HG02623 (cell line): ENCODE measurements around the gene XDH.

Experiments used
- ATAC-seq: cut with Tn5 transposase; IDR thresholded peaks from one replicate; pipeline ENCODE4 v1.9.1; 2021; ENCODE audit warnings: moderate library complexity; ENCODE audit not compliant: unreplicated experiment

XDH gene

GRCh38 chr2:31414601-31415241, at the start of gene XDH:
XDH (minus strand) TSS chr2:31414742; CDS start chr2:31414666, 76 bp downstream.
- ATAC-seq, result no peak

GRCh38 chr2:31457651-31458050, 43.1 kb upstream of the XDH start:
- no peak for ATAC-seq

DNA sequence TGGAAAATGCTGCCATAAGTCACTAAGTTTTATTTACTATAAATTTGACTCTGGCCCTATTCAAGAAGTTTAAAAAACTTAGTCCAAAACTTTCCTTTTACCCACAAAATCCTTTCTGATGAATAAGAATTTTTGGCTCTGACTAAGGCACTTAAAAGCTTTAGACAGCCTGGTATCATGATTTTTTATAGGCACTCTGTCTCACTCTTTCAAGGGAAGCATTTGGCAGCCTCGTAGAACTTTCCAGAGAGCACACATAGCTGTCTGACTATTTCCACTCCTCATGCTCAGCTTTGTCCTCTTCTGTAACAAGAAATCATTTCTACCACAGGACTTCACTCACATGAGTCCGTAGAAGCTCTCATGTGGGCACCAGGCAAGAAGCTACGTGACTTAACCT, 32.3 kb upstream of the XDH start:
- ATAC-seq, result no peak

- no peak for ATAC-seq
These were observed 27.8 kb upstream of the XDH start for GRCh38 chr2:31442376-31442775.

- ATAC-seq, result no peak
These were observed 26.2 kb upstream of the XDH start for GRCh38 chr2:31440764-31441163.

- no peak for ATAC-seq
These were observed 20.4 kb upstream of the XDH start for GRCh38 chr2:31434911-31435310.

- ATAC-seq, result no peak
These were observed 19.0 kb upstream of the XDH start for GRCh38 chr2:31433541-31433940.

DNA sequence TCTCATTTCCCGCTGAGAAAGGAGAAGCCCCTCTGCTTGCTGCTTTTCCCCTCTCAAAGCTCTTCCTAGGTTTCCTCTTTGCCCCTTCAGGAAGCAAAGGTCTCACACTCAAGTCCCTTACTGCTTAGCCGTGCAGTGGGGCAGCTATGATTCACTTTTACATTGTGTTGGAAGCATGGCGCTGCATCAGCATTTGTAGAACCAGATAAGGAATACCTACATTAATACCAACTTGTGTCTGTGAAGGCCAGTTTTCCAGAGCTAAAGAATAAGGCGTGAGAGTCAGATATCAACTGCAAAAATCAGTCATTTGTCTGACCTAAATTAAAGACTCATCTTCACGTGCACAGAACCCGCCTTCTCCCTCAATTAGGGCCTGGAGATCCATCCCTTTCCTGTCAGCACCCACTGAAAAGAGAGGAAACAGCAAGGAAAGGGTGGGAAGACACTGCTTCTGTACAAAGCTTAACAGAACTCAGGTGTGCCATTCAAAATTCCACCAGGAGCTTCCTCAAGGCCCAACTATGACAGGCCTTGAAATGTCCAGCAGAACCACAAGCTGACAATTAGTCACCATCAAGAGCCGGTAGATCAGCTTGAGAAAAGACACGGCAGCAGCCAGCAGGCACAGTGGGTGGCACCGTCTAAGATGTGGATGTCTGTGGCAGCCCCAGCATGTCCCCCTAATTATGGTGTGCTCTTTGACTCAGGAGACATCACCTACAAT, 16.1 kb upstream of the XDH start:
- ATAC-seq, result no peak

- no peak for ATAC-seq
These were observed 15.4 kb upstream of the XDH start for GRCh38 chr2:31429759-31430438.

DNA sequence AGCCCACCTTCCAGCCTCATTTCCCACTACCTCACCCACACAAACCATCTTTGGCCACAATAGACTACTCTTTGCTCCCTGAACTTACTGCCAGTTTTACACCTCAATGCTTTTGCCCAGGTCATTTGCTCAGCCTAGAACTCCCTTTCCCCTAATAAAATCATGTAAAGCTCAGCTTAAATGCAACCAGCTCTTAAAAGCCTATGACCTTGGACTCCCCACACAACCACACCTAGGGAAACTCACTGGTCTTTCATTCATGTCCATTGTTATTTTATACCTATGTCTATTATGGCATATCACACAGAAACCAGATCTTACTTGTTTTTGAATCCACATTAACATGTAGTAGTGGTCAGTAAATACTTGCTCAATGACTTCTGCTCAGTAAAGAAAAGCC, 14.5 kb upstream of the XDH start:
- no peak for ATAC-seq

- ATAC-seq, result no peak
These were observed 13.5 kb upstream of the XDH start for GRCh38 chr2:31428001-31428418.

DNA sequence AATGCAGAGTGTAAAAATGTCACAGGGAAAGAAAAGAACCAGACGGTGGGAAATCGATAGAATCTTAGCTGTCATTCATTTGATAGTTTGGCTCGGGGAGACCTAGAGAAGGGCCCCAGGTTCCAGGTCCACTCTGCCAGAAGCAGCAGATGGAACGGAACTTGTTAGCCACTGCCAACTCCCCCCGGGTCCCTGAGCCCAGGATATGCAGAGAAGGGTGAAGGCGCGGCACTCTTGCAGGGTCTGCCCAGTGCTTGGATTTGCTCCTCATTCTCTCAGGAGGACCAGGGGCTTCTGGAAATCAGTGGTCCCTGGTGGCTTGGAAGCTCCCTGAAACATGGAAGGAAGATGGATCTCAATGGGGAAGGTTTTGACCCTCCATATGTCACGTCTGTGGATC, 11.6 kb upstream of the XDH start:
- ATAC-seq, result no peak

GRCh38 chr2:31421634-31422033, 7.1 kb upstream of the XDH start:
- no peak for ATAC-seq

- no peak for ATAC-seq
These were observed 6.4 kb upstream of the XDH start for GRCh38 chr2:31420936-31421335.

DNA sequence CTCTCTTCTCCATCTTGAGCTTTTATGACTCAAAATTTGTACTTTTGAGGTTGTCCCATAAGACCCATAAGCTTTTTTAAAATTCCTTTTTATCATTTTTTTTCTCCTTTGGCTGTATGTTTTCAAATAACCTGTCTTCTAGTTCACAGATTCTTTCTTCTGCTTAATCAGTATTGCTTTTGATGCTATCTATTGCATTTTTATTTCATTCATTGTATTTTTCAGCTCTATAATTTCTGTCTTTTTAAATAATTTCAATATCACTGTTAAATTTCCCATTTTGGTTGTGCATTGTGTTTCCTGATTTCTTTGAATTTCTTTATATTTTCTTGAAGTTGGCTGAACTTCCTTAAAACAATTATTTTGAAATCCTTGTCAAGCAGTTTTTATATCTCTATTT, 4.8 kb upstream of the XDH start:
- no peak for ATAC-seq

- no peak for ATAC-seq
These were observed 879 bp upstream of the XDH start for GRCh38 chr2:31415421-31415820.

- ATAC-seq, result no peak
These were observed 536 bp downstream of the XDH start for GRCh38 chr2:31413862-31414550.

GRCh38 chr2:31413025-31413424, 1.5 kb downstream of the XDH start:
- ATAC-seq, result no peak

DNA sequence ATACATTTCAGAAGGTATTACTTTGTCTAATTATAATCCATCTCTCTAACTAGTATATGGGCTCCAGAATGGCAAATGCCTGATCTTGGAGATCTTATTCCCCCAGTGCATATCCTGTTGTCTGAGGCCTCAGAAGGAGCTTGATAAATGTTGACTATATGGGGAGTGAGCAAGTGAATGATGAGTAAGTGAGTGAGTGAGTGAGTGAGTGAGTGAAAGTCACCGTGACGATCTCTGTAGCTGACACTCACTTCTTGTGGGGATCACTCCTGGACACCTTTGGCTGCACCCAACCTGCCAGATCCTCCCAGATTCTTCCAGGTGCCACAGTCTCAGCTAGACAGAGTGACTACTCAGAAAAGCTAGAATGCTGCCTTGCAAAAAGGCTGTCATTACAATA, 2.8 kb downstream of the XDH start:
- ATAC-seq, result no peak

GRCh38 chr2:31406593-31407385, 7.8 kb downstream of the XDH start:
- no peak for ATAC-seq

DNA sequence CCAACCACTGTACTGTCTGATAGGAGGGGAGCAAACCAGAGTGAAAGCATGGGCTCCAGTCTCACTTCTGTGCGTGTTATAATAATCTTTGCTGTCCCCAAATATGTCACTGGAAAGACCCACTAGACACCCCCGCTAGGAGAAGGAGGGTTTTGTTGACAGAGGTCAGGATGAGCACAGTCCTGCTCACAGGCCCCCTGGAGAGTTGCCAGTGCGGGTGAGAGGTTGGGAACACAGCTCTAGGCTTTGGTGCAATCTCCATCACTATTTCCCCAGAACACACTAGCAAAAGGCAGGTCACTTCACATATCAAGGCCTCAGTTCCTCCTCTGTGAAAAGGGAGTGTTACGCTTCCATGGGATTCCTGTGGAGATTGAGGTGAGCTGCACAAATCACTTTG, 9.7 kb downstream of the XDH start:
- no peak for ATAC-seq
